H54 (cell line): ENCODE results near the gene HIPK3.
A peak's percentile ranks its signal among the peaks of the same experiment; 100 is the strongest.
"Not testable (repeated sequence)": the region's sequence is repeated elsewhere in the genome, so short reads cannot be mapped to it uniquely, and the experiment has no call there.

Experiments
- DNase-seq: peaks from one replicate; pipeline ENCODE4 v3.0.0; 2011; ENCODE audit warnings: low spot score, mixed read lengths; ENCODE audit not compliant: insufficient read length
- FAIRE-seq: peaks from 3 replicates; lab custom pipeline; 2011; peaks lifted over from hg19 to GRCh38; lab: Jason Lieb, UNC
- POLR2A ChIP-seq: IDR thresholded peaks from 2 replicates; pipeline ENCODE4 v1.6.1; 2011; ENCODE audit warnings: low read depth, mild to moderate bottlenecking, low read length

HIPK3 gene

DNA sequence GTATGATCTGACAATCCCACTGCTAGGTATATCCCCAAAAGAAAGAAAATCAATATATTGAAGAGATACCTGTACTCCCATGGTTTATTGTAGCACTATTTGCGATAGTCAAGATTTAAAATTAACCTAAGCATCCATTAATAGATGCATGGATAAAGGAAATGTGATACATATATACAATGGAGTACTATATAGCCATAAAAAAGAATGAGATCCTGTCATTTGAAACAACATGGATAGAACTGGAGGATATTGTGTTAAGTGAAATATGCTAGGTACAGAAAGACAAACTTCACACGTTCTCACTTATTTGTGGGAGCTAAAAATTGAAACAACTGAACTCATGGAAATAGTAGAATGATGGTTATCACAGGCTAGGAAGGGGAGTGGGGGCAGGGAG lies 14.6 kb upstream of the HIPK3 start:
- no peak for TF ChIP-seq POLR2A
- no peak for FAIRE-seq
- DNase-seq, result no peak

DNA sequence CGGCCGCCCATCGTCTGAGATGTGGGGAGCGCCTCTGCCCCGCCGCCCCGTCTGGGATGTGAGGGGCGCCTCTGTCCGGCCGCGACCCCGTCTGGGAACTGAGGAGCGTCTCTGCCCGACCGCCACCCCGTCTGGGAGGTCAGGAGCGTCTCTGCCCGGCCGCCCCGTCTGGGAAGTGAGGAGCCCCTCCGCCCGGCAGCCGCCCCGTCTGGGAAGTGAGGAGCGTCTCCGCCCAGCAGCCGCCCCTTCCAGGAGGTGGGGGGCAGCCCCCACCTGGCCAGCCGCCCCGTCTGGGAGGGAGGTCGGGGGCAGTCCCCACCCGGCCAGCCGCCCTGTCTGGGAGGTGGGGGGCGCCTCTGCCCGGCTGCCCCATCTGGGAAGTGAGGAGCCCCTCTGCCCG lies 13.5 kb upstream of the HIPK3 start:
- FAIRE-seq, DNase-seq: not testable (repeated sequence)

DNA sequence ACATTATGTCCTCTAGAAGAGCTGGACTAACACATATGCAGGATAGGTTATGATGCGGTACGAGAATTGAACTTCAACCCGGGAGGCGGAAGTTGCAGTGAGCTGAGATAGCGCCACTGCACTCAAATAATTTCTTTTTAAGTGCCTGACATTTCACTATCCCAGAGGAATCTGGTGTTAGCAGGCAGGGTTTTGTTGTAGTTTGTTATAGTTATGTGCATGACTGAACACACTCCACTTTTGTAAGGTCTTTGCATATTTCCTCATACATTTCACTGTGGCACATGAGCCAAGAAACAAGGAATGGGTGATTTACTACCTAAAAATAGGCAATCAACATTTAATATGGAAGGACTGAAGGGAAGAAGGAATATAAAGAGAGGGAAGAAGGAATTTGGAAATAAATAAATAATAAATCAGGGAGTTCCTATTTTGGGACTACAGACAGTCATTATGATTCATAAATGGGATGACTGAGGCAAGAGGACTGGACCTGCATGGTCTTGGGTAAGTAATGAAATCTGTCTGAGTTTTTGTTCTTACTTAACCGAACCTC lies 8.7 kb upstream of the HIPK3 start:
- DNase-seq, result no peak
- FAIRE-seq, result no peak
- TF ChIP-seq POLR2A, result no peak

DNA sequence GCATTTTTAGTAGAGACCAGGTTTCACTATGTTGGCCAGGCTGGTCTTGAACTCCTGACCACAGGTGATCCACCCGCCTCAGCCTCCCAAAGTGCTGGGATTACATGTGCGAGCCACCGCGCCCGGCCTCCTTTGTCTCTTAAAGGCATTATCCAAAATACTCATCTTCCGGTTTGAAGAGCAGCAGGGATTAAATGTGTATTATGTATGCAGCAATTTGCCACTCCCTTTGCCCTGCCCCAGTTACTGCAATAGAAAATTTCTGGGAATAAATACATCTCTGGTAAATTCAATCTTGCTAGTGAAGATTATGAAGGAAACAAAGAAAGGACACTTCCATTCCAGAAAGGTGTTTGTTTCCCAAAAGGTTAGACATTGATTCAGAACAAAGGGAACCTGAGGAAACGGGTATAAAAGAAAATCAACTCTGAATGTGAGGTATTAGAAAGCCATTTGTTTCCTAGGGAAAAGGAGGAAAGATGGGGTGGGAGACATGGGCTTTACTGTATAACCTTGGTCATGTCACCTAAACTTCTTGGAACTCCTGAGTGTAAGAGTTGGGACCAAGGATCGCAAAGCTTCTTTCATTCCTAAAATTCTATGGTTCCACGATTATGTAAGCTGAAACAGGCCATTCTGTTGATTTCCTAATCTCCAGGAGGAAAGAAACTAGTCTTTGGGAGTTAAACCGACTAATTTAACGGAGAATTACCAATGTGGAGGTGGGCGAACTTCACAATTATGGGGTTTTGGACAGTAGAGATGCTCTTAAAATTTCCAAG lies 959 bp upstream of the HIPK3 start:
- no peak for TF ChIP-seq POLR2A
- no peak for FAIRE-seq
- DNase-seq, result no peak

DNA sequence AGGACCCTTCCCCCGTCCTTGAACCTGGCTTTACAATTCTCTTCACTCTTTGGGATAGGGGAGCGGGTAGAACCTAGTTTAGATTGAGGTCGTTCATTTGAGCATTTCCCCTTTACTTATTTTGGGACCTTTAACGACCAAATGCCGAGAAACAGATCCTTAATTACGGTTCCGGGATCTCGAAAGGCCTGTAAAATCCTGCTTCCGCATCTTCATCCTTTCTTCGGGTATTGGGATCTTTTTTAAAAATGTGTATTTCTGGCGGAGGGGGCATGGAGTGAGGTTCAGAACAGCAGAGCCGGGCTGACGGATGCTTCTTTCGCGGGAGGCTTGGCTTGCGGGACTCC lies 395 bp upstream of the HIPK3 start:
- DNase-seq, result no peak
- no peak for FAIRE-seq
- no peak for TF ChIP-seq POLR2A

DNA sequence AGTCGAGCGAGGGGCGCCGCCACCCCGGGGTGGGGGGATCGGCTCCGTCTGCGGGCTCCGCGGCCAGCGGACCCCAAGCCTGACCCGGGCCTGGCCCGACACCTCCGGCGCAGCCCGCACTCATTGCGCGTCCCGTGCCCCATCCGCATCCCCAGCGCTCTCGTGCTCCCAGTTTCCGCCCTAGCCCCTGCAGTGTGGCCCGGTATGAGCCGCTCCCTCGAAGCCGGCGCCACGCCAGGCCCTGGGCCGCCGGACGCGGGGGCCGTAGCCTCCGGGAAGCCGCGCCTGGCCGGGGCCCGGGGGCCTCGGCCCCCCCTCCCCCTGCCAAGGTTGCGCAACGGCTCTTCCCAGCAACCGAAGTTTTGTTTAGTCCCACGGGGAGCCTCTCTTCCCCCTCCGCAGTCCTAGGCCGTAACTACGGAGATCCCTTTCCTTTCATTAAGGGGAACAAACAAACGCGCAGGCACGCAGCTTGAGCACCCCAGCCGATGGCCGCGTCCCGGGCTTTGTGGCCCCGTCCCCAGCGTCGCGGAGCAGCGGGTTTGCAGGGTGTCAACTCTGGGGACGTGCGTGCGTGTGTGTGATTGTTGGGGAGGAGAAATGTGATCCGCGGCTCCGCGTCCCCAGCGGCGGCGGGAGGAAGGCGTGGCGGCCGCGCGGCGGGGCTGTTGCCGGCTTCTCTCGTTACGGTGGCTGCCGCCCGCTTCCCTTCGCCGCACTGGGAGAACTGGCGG lies 883 bp downstream of the HIPK3 start:
- DNase-seq (peak; percentile 44), FAIRE-seq (no peak)
- peak; percentile 67 for TF ChIP-seq POLR2A

DNA sequence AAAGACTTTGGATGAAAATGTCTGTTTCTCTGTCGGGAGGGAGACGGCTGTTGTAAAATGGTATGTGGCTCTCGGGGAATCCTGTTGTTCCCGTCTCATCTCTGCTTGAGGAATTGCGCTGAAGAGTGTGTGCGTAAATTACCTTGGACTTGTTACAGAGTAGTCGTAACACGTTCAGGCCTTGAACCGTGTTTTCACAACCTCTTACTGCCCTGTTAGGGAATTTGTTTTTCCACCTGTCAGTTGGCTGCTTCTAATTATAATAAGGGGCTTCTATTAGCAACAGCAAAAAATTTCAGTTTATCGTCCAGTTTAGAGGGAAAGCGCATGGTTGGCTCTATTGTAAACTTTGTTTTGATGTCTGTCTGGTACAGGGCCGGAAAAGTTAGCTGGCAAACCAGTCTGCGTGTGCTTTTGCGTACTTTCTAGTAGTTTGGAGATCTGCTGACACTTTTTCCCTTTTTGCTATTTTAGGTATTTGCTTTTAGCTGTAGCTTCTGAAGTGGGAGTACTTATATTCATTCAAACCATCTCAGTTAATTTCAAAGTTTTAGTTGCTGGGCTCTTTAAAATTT lies 1.5 kb downstream of the HIPK3 start:
- TF ChIP-seq POLR2A, result no peak
- DNase-seq, result no peak
- FAIRE-seq, result peak; percentile 15

DNA sequence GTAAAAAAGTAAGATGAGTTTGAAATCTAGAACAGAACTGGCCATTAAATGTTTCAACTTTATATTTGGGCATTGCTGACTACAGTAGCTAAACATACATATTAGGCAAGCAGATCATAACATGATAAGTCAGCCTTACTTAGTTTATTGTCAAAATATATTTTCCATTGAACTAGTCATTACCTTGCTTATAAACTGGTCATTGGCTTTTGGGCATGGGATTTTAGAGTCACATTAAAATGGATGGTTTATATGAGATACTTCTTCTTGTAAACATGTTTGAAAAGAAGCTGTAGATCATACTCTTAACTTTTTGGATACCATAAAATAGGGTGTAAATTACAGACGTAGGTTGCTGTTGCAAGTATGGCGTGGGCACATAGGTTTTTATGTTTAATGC lies 2.7 kb downstream of the HIPK3 start:
- TF ChIP-seq POLR2A, result no peak
- no peak for FAIRE-seq
- DNase-seq, result no peak

DNA sequence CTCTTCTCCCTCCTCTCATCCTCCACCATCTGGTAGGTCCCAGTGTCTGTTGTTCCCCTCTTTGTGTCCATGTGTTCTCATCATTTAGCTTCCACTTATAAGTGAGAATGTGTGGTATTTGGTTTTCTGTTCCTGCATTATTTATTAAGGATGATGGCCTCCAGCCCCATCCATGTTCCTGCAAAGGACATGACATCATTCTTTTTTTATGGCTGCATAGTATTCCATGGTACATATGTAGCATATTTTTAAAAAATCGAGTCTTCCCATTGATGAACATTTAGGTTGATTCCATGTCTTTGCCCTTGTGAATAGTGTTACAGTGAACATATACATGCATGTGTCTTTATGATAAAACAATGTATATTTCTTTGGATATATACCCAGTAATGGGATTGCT lies 4.2 kb downstream of the HIPK3 start:
- not testable (repeated sequence) for FAIRE-seq, DNase-seq

DNA sequence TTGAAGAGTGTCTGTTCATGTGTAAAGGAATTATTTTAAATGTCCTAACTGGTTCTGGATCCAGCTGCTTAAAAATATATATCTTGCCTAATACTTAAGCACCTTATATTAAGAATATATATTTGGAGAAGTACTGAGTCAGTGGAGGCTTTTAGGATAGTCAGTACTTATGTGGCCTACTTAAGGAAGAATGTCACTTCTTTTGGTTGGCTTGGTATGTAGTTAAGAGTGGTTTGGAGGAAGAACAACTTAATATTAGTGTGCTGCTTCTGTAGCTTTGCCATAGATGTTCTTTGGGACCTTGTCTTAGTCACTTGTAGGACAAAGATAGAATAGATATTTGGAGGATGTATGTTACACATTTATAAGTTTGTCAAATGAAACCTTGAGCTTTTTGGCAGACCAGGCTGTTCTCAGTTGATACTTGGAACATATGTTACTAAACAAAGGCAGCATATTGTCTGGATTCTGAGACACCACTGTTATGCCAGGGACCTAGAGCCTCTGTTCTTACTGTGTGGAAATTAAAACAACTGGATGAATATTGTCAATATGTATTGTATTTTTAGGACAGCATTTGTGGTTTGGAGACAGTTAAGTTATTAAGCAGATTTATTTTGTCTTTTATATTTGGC lies 4.9 kb downstream of the HIPK3 start:
- DNase-seq (no peak), FAIRE-seq (no peak)
- TF ChIP-seq POLR2A, result no peak

DNA sequence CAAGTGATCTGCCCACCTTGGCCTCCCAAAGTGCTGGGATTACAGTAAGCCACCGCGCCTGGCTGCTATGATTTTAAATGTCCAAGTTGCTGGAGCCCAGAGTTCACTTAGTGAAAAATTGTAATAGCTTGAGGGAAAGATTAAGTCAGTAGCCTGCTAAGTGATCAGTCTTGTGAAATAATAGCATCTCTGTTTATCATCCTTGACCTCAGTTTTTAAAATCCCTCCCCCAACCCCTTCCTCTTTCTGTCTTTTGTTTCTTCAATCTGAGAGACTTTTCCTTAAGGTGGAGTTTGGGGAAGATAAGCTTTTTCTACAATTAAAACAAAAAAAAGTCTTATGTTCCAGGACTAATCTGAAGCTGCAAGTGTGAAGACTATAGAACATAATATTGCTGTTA lies 6.4 kb downstream of the HIPK3 start:
- no peak for TF ChIP-seq POLR2A
- FAIRE-seq (no peak), DNase-seq (no peak)

DNA sequence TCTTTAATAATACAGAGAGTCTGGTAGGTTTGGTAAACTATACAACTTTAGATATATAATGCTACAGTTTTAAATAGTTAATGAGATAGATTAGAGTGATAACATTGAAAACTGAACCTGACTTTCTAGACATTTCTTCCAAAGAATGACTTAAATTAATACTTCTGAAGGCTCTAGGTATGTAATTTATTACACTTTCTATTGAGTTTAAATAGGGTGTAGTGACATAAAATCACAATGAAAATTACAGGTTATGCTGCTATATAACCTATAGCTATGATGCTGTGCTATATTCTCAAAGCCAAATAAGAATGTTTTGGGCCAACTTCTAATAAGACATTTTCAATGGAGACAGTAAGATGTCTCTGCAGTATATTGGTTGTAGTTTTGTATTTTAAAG lies 7.7 kb downstream of the HIPK3 start:
- no peak for TF ChIP-seq POLR2A
- DNase-seq (no peak), FAIRE-seq (no peak)

DNA sequence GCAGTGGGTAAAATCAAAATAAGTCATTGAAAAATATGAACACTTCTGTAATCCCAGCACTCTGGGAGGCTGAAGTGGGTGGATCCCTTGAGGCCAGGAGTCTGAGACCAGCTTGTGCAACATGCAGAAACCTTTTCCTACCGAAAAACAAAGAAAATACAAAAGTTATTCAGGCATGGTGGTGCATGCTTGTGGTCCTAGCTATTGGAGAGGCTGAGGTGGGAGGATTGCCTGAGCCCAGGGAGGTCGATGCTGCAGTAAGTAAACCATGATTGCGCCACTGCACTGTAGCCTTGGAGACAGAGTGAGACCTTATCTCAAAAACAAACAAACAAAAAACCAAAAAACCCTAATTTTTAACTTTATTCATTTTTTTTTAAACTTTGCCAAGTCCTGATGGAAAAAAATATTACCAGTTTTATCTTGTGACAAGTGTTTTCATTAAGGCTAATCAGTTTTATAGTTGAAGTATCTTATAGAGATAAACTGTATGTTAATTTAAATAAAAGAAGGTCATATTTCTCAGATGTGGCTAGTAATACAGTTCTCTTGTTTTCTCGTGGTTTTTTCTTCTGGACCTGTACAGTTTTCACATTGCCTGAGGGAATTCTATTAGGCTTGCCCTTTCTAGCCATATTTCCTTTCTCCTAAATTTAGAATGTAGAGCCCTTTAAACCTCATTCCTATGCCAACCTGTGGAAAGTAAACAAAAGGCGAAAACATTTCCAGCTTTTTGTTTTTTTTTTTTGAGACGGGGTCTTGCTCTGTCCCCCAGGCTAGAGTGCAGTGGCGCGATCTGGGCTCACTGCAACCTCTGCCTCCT lies 9.4 kb downstream of the HIPK3 start:
- FAIRE-seq (no peak), DNase-seq (no peak)
- no peak for TF ChIP-seq POLR2A
